HepG2 (cell line): Measurements from ENCODE around the gene ANKZF1. TPM values are rescaled to one million over a fixed set of nuclear protein-coding genes. Genes with fewer than 3 reads are reported as not detected.

Source experiments
- BRF2 ChIP-seq: sonication (generic); formaldehyde crosslinking; IDR thresholded peaks from 2 replicates; pipeline ENCODE4 v1.8.1; 2022; ENCODE audit warnings: mild to moderate bottlenecking, missing genetic modification reagents
- CEBPG ChIP-seq: IDR thresholded peaks from 2 replicates; pipeline ENCODE4 v1.6.1; 2016
- CREB1 ChIP-seq, 2 experiments: fragments of 450-650 bp in 1 of 2; IDR thresholded peaks; 2 replicates each; pipeline ENCODE4 v1.6.1; 2016 to 2017; ENCODE audit warnings: control low read depth in 1 of 2, mild to moderate bottlenecking in 1 of 2, missing compliant biosample characterization in 1 of 2, missing genetic modification characterization in 1 of 2
- CREM ChIP-seq, 2 experiments: sonication (generic) in 1 of 2; formaldehyde crosslinking in 1 of 2; IDR thresholded peaks; 2 replicates each; pipeline versions ENCODE4 v1.4.0 to v1.6.1; 2016 to 2020; ENCODE audit warnings: antibody characterized with exemption in 1 of 2, mild to moderate bottlenecking in 1 of 2, missing genetic modification reagents in 1 of 2
- CSRNP1 ChIP-seq: sonication (generic); formaldehyde crosslinking; IDR thresholded peaks from 2 replicates; pipeline ENCODE4 v1.8.1; 2023; ENCODE audit warnings: mild to moderate bottlenecking, missing genetic modification reagents
- ELF1 ChIP-seq: sonication (generic); formaldehyde crosslinking; IDR thresholded peaks from 2 replicates; pipeline ENCODE4 v1.4.0; 2020; ENCODE audit warnings: missing genetic modification reagents
- ELF3 ChIP-seq: IDR thresholded peaks from 2 replicates; pipeline ENCODE4 v1.6.1; 2016; ENCODE audit warnings: missing genetic modification reagents, missing compliant biosample characterization
- FOXA1 ChIP-seq, 2 experiments: fragments of 450-650 bp in 1 of 2; sonication (generic) in 1 of 2; formaldehyde crosslinking in 1 of 2; IDR thresholded peaks; 2 replicates each; pipeline versions ENCODE4 v1.4.0 to v1.6.1; 2016 to 2020; ENCODE audit warnings: missing genetic modification reagents in 1 of 2
- HMG20B ChIP-seq: conservative IDR thresholded peaks from 2 replicates; pipeline ENCODE4 v1.6.1; 2016; ENCODE audit warnings: missing genetic modification reagents, missing compliant biosample characterization
- LBX2 ChIP-seq: sonication (generic); formaldehyde crosslinking; IDR thresholded peaks from 2 replicates; pipeline ENCODE4 v1.5.0; 2020; ENCODE audit warnings: missing genetic modification reagents, mild to moderate bottlenecking, borderline replicate concordance
- NCOA5 ChIP-seq: sonication (generic); formaldehyde crosslinking; IDR thresholded peaks from 2 replicates; pipeline ENCODE4 v1.4.0; 2020; ENCODE audit warnings: missing genetic modification reagents
- SALL1 ChIP-seq: sonication (generic); formaldehyde crosslinking; IDR thresholded peaks from 2 replicates; pipeline ENCODE4 v1.8.0; 2022; ENCODE audit warnings: mild to moderate bottlenecking, missing genetic modification reagents
- SETDB1 ChIP-seq: sonication (generic); formaldehyde crosslinking; IDR thresholded peaks from 2 replicates; pipeline ENCODE4 v1.5.1; 2020; ENCODE audit warnings: missing genetic modification reagents, mild to moderate bottlenecking, borderline replicate concordance
- SUZ12 ChIP-seq: fragments of 150-350 bp; IDR thresholded peaks from 2 replicates; pipeline ENCODE4 v1.6.1; 2014; ENCODE audit warnings: low read depth, low read length
- YEATS2 ChIP-seq: sonication (generic); formaldehyde crosslinking; IDR thresholded peaks from 2 replicates; pipeline ENCODE4 v1.4.0; 2020; ENCODE audit warnings: missing genetic modification reagents, borderline replicate concordance
- ZNF253 ChIP-seq: sonication (generic); formaldehyde crosslinking; IDR thresholded peaks from 2 replicates; pipeline ENCODE4 v1.8.0; 2022; ENCODE audit warnings: mild to moderate bottlenecking, missing genetic modification reagents, borderline replicate concordance
- ZNF451 ChIP-seq: sonication (generic); formaldehyde crosslinking; IDR thresholded peaks from 2 replicates; pipeline ENCODE4 v1.5.0; 2020; ENCODE audit warnings: mild to moderate bottlenecking, missing genetic modification reagents
- ZNF609 ChIP-seq: sonication (generic); formaldehyde crosslinking; IDR thresholded peaks from 2 replicates; pipeline ENCODE4 v1.4.0; 2020; ENCODE audit warnings: mild to moderate bottlenecking, missing genetic modification reagents, borderline replicate concordance
- ZNF691 ChIP-seq: sonication (generic); formaldehyde crosslinking; IDR thresholded peaks from 2 replicates; pipeline ENCODE4 v1.4.0; 2020; ENCODE audit warnings: missing genetic modification reagents, low read depth, mild to moderate bottlenecking, borderline replicate concordance
- ZNF841 ChIP-seq: sonication (generic); formaldehyde crosslinking; IDR thresholded peaks from 2 replicates; pipeline ENCODE4 v1.8.1; 2023; ENCODE audit warnings: missing genetic modification reagents, borderline replicate concordance
- polyA plus RNA-seq, 8 experiments: library from polyadenylated mRNA; depleted of rRNA in 3 of 8; stranded (reverse) in 7 of 8; unstranded in 1 of 8; fragments of >200 nt; fragmentation: Illumina TruSeq in 4 of 8; extraction: Trizol in 4 of 8; gene quantifications; 2 replicates each; pipeline versions ENCODE4 v1.2.1 to v1.2.3, GENCODE V29; 2011 to 2016; ENCODE audit warnings: low read depth in 4 of 8, missing spikeins in 1 of 8, mixed read lengths in 1 of 8; ENCODE audit not compliant: insufficient read depth in 1 of 8
- total RNA-seq, 5 experiments: library from RNA; depleted of rRNA; stranded (reverse); fragments of >200 nt; fragmentation: Illumina TruSeq; extraction: Trizol; gene quantifications; 2 replicates each; pipeline ENCODE4 v1.2.3, GENCODE V29; 2016; ENCODE audit warnings: low read depth in 1 of 5

The ANKZF1 gene
- total and polyA plus RNA-seq, 2 of the 13 experiments (the other 11 are each of a cell fraction or from before 2014, with no cell fraction given) = 25.3 to 128 TPM

- peak; percentile 87 for TF ChIP-seq CSRNP1 (CRISPR knock-in tag)
- TF ChIP-seq SUZ12 = no peak
- no peak for TF ChIP-seq SETDB1
- peak; percentile 75; the same call in 1 of the 2 replicates for TF ChIP-seq SALL1 (CRISPR knock-in tag)
- peak; percentile 43; the same call in 1 of the 2 replicates for TF ChIP-seq ZNF691 (CRISPR knock-in tag)
- no peak for TF ChIP-seq ZNF451
- peak; percentile 81 for TF ChIP-seq CREB1 (IDR thresholded peaks at IDR 0.05)
- peak; percentile 93 for TF ChIP-seq CREB1 (CRISPR knock-in tag; IDR thresholded peaks at IDR 0.05)
- no peak for TF ChIP-seq CEBPG
- no peak for TF ChIP-seq ZNF841
- no peak; the same call in 1 of the 2 replicates for TF ChIP-seq ZNF253 (CRISPR knock-in tag)
- no peak for TF ChIP-seq NCOA5
- TF ChIP-seq BRF2 = peak; percentile 65; the same call in 1 of the 2 replicates
- TF ChIP-seq ZNF609 (CRISPR knock-in tag) = peak; percentile 75
- TF ChIP-seq ELF1 (CRISPR knock-in tag) = peak; percentile 94
- peak; percentile 91 for TF ChIP-seq ELF3 (CRISPR knock-in tag)
- no peak for TF ChIP-seq LBX2
- TF ChIP-seq CREM (IDR thresholded peaks at IDR 0.05) = peak; percentile 91
- TF ChIP-seq CREM (CRISPR knock-in tag; IDR thresholded peaks at IDR 0.05) = no peak
- peak; percentile 24; the same call in 1 of the 2 replicates for TF ChIP-seq FOXA1 (IDR thresholded peaks at IDR 0.05)
- peak; percentile 100 for TF ChIP-seq FOXA1 (CRISPR knock-in tag; IDR thresholded peaks at IDR 0.05)
- TF ChIP-seq YEATS2 (CRISPR knock-in tag) = peak; percentile 11; the same call in 1 of the 2 replicates
- TF ChIP-seq HMG20B (CRISPR knock-in tag) = no peak
These were observed 19.8 kb downstream of the ANKZF1 start (continued) for GRCh38 chr2:219249203-219249980.
